A549 (cell line): ENCODE measurements around the gene VAV3.

Experiments used
- EHMT2 ChIP-seq: fragments of 200-600 bp; sonication (generic); IDR thresholded peaks from 2 replicates; pipeline ENCODE4 v1.6.1; 2016; ENCODE audit warnings: antibody characterized with exemption, low read depth, mild to moderate bottlenecking, moderate library complexity
- EP300 ChIP-seq, 2 experiments: fragments of >200 bp; sonication (Bioruptor Twin); formaldehyde crosslinking; IDR thresholded peaks; 2 replicates in 1 of 2; 3 replicates in 1 of 2; pipeline ENCODE4 v1.6.1; 2016 to 2017
- HOXA7 ChIP-seq: fragments of 250-450 bp; sonication (Bioruptor Pico); IDR thresholded peaks from 2 replicates; pipeline ENCODE4 v1.5.0; 2020; ENCODE audit warnings: mild to moderate bottlenecking, moderate library complexity
- PHF8 ChIP-seq: fragments of 200-600 bp; sonication (generic); IDR thresholded peaks from 2 replicates; pipeline ENCODE4 v1.6.1; 2016; ENCODE audit warnings: low read depth, mild to moderate bottlenecking, antibody characterized with exemption, moderate library complexity, borderline replicate concordance
- POLR2A ChIP-seq: IDR thresholded peaks from 2 replicates; pipeline ENCODE4 v1.6.1; 2012; ENCODE audit warnings: mild to moderate bottlenecking, low read length
- RAD21 ChIP-seq, 2 experiments: fragments of >200 bp in 1 of 2; sonication (Bioruptor Twin) in 1 of 2; formaldehyde crosslinking in 1 of 2; IDR thresholded peaks in 1 of 2; conservative IDR thresholded peaks in 1 of 2; 2 replicates in 1 of 2; 3 replicates in 1 of 2; pipeline ENCODE4 v1.6.1; 2012 to 2018; ENCODE audit warnings: inconsistent platforms in 1 of 2
- SREBF2 ChIP-seq: fragments of 450-650 bp; IDR thresholded peaks from 2 replicates; pipeline ENCODE4 v1.6.1; 2014; ENCODE audit warnings: mild to moderate bottlenecking, moderate library complexity
- TF ChIP-seq, protein P1 (sequence below): fragments of >200 bp; sonication (Bioruptor Twin); formaldehyde crosslinking; IDR thresholded peaks from 3 replicates; pipeline ENCODE4 v1.5.1; 2016
- TF ChIP-seq, protein P2 (sequence below): fragments of 200-600 bp; sonication (generic); IDR thresholded peaks from 2 replicates; pipeline ENCODE4 v1.6.1; 2016; ENCODE audit warnings: antibody characterized with exemption, mild to moderate bottlenecking, moderate library complexity

DNA sequence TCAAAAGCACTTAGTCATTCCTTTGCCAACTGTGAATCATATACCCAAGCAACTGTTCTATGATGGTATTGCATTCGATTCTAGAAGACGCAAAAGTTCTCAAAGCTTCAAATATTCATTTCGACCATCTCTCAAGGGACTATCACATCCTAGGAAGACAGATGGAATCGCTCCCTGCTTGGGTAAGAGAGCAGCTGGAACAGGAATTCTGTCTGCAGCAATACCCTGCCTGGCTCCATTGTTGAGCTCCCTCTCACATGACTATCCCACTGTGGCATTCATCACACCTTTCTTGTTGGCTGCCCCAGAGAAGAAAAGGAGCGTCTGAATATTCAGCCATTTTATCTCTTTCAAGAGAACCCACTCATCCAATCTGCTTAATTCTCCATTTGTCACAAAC, 426.5 kb downstream of the VAV3 start:
- TF ChIP-seq, protein P1, sequence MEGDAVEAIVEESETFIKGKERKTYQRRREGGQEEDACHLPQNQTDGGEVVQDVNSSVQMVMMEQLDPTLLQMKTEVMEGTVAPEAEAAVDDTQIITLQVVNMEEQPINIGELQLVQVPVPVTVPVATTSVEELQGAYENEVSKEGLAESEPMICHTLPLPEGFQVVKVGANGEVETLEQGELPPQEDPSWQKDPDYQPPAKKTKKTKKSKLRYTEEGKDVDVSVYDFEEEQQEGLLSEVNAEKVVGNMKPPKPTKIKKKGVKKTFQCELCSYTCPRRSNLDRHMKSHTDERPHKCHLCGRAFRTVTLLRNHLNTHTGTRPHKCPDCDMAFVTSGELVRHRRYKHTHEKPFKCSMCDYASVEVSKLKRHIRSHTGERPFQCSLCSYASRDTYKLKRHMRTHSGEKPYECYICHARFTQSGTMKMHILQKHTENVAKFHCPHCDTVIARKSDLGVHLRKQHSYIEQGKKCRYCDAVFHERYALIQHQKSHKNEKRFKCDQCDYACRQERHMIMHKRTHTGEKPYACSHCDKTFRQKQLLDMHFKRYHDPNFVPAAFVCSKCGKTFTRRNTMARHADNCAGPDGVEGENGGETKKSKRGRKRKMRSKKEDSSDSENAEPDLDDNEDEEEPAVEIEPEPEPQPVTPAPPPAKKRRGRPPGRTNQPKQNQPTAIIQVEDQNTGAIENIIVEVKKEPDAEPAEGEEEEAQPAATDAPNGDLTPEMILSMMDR, result no peak
- TF ChIP-seq EP300 (IDR thresholded peaks at IDR 0.05) (no peak), RAD21 (conservative IDR thresholded peaks at IDR 0.05 in 1 of 2, IDR thresholded peaks at IDR 0.05 in 1 of 2) (no peak), EHMT2 (no peak), SREBF2 (no peak), PHF8 (no peak), HOXA7 (CRISPR knock-in tag) (no peak), POLR2A (no peak)
- TF ChIP-seq, protein P2, sequence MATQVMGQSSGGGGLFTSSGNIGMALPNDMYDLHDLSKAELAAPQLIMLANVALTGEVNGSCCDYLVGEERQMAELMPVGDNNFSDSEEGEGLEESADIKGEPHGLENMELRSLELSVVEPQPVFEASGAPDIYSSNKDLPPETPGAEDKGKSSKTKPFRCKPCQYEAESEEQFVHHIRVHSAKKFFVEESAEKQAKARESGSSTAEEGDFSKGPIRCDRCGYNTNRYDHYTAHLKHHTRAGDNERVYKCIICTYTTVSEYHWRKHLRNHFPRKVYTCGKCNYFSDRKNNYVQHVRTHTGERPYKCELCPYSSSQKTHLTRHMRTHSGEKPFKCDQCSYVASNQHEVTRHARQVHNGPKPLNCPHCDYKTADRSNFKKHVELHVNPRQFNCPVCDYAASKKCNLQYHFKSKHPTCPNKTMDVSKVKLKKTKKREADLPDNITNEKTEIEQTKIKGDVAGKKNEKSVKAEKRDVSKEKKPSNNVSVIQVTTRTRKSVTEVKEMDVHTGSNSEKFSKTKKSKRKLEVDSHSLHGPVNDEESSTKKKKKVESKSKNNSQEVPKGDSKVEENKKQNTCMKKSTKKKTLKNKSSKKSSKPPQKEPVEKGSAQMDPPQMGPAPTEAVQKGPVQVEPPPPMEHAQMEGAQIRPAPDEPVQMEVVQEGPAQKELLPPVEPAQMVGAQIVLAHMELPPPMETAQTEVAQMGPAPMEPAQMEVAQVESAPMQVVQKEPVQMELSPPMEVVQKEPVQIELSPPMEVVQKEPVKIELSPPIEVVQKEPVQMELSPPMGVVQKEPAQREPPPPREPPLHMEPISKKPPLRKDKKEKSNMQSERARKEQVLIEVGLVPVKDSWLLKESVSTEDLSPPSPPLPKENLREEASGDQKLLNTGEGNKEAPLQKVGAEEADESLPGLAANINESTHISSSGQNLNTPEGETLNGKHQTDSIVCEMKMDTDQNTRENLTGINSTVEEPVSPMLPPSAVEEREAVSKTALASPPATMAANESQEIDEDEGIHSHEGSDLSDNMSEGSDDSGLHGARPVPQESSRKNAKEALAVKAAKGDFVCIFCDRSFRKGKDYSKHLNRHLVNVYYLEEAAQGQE, result no peak
